NCI-H2029 treated with DMSO at 0.1 percent for 48 hours (cell line): ENCODE measurements around the gene SAT2.

Experiments
- DNase-seq: peaks from one replicate; lab custom pipeline; 2025; lab: John Stamatoyannopoulos, UW

Gene SAT2

GRCh38 chr17:7590743-7591142, 36.9 kb downstream of the SAT2 start:
- no peak for DNase-seq

GRCh38 chr17:7589891-7590691, 37.5 kb downstream of the SAT2 start, which contains the start of gene SOX15:
Gene SOX15, minus strand, starts transcription at chr17:7590094. Its CDS starts 418 bp downstream, at chr17:7589676.
- no peak for DNase-seq

- no peak for DNase-seq
These were observed 38.3 kb downstream of the SAT2 start for GRCh38 chr17:7589204-7589868.

DNA sequence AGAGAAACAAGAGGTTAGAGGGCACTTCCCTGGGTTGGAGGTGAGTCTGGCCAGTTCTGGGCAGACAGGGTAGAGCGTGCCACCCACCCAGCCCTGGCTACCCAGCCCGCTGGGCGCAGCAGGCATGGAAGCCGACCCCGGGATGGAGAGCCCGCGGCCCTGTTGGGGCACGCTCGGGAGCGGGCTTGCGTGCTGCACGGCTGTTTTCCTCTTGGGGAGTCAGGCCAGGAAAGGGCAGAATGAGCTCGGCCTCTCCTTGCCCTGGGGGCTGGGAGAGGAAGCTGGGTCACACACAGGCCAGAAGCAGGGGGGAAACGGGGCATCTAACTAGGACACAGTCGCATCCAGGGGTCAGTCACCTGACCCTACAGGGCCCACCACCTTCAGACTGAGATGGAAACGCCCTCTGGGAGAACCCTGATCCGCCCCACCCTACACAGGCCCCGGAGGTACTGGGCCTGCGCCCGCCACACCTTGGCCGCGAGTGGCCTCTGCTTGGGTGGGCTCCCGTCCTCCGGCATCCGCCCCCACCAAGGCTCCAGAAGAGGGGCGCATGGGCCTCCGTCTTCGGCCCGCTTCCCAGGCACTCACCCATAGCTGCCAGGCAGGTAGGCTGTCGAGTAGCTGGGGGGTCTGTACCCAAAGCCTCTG, 38.9 kb downstream of the SAT2 start:
- no peak for DNase-seq

- no peak for DNase-seq
These were observed 40.0 kb downstream of the SAT2 start for GRCh38 chr17:7587420-7588151.

DNA sequence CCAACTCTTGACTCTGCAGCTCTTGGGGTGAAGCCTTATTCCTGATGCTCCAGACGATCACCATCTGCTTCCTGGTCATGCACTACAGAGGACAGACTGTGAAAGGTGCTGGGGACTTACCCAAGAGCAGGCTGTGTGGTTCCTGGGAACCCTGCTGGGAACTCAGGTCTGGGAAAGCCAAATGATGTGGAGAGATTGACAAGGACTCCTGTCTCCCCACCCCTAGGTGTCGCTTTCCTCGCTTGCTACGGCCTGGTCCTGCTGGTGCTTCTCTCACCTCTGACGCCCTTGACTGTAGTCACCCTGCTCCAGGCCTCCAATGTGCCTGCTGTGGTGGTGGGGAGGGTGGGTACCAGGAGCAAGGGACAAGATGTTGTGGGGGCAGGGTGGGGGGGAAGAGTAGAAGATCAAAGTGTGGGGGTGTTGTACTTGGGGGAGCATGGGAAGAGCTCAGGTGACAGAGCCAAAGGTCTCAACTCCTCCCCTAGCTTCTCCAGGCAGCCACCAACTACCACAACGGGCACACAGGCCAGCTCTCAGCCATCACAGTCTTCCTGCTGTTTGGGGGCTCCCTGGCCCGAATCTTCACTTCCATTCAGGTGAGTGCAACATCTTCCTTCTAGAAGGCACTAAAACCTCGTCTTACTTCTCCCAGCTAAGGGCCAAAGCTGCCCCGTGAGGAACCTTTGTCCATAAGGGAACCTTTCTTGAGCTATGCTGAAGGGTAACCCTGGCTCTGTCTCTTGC, 40.8 kb downstream of the SAT2 start:
- DNase-seq = no peak

DNA sequence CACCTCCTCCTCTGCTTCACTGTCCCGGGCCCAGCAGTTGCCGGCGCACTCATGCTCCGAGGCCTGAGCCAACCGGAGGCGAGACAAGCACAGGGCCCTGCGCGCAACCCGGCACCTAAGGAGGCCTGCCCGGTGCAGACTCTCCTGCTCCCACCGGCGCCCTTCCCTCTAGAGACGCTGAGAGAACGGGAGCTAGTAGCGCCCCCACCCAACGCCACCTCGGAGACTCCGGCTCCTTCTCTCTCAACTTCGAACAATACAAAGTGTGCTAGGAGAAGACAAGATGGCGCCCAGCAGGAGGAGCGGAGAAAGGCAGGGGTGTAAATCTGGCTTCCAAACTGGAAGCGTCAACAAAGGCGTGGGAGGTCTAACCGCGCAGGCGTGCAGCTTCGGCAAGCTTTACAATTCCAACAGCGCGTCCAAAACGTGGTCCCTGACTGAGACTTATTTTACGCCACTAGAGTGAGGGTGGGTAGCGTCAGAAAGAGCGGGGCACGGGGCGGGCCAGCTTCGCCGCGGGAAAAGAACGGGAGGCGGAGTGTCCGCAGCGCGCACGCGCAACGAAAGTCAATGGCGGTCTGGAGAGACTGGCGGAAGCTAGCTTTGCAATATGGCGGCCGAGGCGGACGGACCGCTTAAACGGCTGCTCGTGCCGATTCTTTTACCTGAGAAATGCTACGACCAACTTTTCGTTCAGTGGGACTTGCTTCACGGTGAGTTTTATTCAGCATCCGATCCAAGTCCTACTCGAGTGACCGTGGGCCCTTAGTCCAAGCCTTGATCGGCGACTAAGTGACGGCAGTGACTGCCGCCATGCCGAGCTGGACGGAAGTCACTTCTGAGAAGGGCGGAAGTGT, 44.1 kb downstream of the SAT2 start, which contains the start of gene MPDU1:
MPDU1 (plus strand) TSS at position 600 of the 857 bp plus-strand sequence; CDS start at position 611, 11 bp downstream.
- peak; percentile 91 for DNase-seq

GRCh38 chr17:7582396-7583252, 45.0 kb downstream of the SAT2 start:
- no peak for DNase-seq

DNA sequence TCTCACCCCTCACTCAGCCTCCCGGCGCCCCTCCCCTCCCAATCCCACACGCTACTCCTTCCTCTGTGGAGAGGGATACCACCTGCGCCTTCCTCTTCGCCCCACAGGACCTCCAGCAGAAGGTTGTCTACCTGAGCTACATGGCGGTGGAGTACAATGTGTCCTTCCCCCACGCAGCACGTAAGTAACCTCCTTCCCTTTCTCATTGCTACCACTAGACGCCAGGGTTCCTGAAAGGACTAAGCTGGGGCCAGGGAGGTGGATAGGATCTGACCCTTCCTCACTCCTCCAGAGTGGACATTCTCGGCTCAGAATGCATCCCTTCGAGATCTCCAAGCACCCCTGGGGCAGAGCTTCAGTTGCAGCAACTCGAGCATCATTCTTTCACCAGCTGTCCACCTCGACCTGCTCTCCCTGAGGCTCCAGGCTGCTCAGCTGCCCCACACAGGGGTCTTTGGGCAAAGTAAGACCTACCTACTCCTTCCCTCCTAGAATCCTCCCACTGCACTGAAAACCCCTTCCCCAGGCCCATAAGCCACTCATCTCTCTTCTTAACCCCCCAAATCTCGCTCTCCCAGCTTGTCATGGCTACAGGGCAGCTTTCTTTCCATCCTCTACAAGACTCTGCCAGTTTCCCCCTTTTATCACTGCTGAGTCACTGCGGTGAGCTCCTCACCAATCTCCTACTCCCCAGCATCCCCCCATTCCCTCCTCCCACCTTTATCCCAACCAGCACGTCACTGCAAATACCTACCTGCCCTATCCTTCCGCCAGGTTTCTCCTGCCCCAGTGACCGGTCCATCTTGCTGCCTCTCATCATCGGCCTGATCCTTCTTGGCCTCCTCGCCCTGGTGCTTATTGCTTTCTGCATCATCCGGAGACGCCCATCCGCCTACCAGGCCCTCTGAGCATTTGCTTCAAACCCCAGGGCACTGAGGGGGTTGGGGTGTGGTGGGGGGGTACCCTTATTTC, 46.7 kb downstream of the SAT2 start:
- DNase-seq = no peak

DNA sequence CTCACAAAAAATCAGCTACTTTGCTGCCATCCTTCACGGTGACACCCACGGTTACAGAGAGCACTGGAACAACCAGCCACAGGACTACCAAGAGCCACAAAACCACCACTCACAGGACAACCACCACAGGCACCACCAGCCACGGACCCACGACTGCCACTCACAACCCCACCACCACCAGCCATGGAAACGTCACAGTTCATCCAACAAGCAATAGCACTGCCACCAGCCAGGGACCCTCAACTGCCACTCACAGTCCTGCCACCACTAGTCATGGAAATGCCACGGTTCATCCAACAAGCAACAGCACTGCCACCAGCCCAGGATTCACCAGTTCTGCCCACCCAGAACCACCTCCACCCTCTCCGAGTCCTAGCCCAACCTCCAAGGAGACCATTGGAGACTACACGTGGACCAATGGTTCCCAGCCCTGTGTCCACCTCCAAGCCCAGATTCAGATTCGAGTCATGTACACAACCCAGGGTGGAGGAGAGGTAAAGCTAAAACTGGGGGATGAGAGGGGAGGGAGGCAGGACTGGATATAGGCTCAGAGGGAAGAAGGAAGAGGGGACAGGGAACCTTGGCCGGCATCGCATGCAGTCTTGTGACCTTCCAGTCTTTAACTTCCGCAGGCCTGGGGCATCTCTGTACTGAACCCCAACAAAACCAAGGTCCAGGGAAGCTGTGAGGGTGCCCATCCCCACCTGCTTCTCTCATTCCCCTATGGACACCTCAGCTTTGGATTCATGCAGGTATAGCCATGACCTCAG, 47.6 kb downstream of the SAT2 start:
- DNase-seq = no peak

- no peak for DNase-seq
These were observed 48.4 kb downstream of the SAT2 start, which contains the start of gene CD68 for GRCh38 chr17:7579001-7579833. Gene CD68, plus strand, starts transcription at chr17:7579638. Its CDS starts 40 bp downstream, at chr17:7579678.

- no peak for DNase-seq
These were observed 50.1 kb downstream of the SAT2 start for GRCh38 chr17:7577327-7578199.

DNA sequence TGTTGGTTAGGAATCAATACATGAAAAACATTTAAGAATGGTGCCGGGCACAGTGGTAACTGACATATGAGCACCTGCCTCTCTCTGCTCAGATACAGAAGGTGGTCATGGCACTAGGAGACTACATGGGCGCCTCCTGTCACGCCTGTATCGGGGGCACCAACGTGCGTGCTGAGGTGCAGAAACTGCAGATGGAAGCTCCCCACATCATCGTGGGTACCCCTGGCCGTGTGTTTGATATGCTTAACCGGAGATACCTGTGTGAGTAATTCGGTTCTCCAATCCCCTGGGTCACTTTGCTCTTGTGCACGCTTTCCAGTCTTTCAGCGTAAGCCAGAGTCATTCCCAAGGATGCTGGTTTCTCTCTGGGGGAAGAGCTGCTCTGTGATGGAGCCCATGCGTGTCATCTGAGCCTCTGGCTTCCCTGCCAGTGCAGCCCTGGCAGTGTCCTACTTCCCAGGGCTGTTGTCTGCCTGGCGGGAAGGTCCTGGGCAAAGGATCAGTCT, 51.1 kb downstream of the SAT2 start:
- no peak for DNase-seq
